HG03097 (cell line): ENCODE measurements around the gene LCN2.
"Not testable (repeated sequence)": the region's sequence is repeated elsewhere in the genome, so short reads cannot be mapped to it uniquely, and the experiment has no call there.

Experiments used
- ATAC-seq: cut with Tn5 transposase; IDR thresholded peaks from one replicate; pipeline ENCODE4 v1.9.1; 2021; ENCODE audit not compliant: unreplicated experiment, low FRiP score

The LCN2 gene

DNA sequence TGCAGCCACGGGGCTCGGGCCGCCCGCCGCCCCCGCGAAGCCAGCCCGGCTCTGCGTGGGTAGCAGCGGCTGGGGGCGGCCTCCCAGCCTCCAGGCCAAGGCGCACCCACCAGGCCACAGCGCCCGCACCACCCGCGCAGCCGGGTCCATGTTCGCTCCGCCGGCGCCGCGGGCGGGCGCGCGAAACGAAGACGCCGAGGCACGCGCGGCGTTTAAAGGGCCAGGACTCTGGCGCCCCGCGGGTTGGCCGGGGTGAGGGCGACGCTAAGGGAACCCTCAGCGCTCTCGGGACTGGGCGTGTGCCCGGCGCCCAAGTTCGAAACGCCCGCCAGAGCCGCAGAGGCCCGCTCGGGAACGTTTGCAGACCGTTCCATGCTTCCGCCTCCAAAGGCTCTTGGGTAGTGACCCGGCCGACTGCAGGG is 21.7 kb upstream of the LCN2 start, which contains the start of gene PTGES2:
PTGES2 (minus strand) TSS at position 162 of the 422 bp plus-strand sequence; CDS start at position 150, 12 bp downstream.
- peak; percentile 45 for ATAC-seq

- peak; percentile 55 for ATAC-seq
Observed at GRCh38 chr9:128127990-128128835, 21.0 kb upstream of the LCN2 start.

DNA sequence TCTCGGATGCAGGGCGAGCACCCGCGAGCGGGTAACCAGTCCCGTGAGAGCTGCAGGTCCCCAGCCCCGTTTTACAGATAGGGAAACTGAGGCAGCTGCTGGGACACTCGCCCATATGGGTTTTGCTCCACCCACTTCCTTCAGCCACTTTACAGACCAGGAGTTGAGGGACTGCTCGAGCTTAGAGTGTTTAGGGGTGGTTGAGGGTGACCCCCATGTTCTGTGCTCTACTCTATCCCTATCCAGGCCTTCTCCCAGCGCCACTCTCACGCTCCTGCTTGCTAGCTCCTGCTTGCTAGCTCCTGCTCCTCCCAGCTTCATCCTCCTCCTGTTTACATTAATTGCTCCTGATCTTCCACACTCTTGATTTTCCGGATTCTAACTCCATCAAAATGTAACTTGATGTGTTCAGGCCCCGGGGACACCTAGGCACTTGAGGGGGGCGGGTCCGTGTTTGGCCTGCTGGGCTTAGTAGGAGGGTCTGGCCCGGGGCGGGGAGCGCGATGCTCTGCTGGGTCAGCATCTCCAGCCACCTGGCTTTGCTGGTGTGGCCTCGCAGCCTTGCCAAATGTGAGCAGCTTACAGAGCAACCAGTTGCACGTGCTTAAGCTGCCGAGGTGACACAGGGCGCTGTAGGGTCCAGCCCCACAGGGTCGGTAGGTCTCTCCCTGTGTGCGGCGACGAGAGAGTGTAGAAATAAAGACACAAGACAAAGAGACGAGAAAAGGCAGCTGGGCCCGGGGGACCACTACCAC is 20.2 kb upstream of the LCN2 start:
- no peak for ATAC-seq

- ATAC-seq, result not testable (repeated sequence)
Observed at GRCh38 chr9:128129976-128130590, 19.2 kb upstream of the LCN2 start.

GRCh38 chr9:128130651-128131050 is 18.6 kb upstream of the LCN2 start:
- ATAC-seq, result not testable (repeated sequence)

DNA sequence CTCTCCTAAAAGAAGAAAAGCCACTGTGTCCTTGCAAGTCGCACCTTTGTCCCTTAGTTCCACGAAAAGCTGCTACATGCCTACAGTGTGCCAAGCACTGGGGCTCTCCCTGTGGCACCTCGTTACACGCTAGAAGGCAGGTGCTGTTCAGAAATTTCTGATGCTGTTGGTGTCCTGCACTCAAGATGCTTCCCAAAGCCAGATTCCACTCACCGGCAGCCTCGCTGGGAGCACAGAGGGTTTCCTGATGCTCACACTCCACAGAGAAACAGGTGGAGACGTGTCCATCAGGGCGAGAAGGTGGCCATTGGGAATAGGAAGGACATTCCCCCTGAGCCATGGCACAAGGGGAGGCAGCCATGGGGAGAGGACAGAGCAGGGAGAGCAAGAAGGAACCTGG is 17.9 kb upstream of the LCN2 start:
- not testable (repeated sequence) for ATAC-seq

GRCh38 chr9:128132139-128132538 is 17.1 kb upstream of the LCN2 start:
- ATAC-seq, result not testable (repeated sequence)

DNA sequence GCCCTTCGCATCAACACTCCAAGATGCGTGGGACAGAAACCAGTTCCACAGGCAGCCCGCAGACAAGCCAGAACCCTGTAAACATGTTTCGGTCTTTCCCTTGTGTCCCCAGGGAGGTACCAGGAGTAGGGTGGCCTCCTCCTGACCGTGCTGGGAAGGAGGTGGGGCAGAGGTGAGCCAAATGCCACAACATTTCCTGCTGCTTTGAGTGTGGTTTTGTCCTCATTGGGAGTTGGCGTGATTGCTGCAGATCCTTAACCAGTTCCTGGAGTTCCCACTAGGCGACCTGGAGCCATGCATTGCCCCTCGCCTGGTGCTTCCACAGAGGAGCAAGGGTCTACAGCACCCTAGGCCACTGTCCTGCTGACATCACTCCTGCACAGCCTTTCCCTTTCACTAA is 13.7 kb upstream of the LCN2 start:
- ATAC-seq, result not testable (repeated sequence)

- ATAC-seq, result no peak
Observed at GRCh38 chr9:128136816-128137793, 12.1 kb upstream of the LCN2 start.

DNA sequence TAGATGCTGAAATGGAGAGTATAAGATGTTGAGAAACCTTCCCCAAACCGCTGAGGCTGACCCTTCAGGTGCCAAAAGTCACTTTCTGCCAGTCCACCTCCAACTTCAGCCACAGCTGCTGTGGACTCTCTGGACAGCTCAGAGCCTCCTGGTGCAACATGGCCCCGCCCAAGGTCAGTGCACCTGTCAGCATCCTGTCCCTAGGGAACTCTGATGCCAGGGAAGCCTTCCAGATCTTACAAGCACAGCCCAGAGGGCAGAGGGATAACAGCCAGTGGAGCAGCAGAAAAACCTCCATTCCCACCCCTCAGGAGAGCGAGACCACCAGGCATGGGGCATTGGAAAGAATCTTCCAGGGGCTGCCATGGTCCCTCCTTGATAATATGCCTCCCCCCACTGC is 11.3 kb upstream of the LCN2 start:
- no peak for ATAC-seq

- ATAC-seq, result no peak
Observed at GRCh38 chr9:128139621-128140020, 9.6 kb upstream of the LCN2 start.

DNA sequence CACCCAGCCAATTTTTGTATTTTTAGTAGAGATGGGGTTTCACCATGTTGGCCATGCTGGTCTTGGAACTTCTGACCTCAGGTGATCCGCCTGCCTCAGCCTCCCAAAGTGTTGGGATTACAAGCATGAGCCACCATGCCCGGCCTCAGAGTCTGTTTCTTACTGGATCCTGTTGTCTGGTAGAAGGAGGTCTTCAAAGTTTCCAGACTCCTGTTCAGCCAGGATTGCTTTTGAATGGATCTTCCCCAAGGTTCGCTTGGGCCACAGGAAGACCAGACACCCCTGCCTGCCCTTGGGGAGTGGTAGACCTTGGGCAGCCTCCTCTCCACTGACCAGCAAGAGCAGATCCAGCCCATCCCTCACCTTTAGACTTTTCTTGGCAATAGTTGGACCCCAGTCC is 7.6 kb upstream of the LCN2 start:
- ATAC-seq, result no peak

DNA sequence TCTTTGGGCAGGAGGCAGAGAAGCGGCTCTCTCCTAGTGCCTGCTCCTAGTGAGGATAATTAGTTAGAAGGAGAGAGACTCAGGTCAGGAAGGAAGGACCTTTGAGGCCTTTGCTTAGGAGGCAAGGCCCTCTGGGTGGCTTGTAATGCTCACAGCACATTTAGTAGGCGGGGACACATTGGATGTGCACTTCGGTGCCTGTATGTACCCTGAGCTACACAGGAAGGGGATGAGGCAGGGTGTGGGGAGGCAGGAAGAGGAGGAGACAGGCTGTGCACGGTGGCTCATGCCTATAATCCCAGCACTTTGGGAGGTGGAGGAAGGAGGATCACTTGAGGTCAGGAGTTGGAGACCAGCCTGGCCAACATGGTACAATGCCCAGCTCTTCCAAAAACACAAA is 7.2 kb upstream of the LCN2 start:
- ATAC-seq, result no peak

DNA sequence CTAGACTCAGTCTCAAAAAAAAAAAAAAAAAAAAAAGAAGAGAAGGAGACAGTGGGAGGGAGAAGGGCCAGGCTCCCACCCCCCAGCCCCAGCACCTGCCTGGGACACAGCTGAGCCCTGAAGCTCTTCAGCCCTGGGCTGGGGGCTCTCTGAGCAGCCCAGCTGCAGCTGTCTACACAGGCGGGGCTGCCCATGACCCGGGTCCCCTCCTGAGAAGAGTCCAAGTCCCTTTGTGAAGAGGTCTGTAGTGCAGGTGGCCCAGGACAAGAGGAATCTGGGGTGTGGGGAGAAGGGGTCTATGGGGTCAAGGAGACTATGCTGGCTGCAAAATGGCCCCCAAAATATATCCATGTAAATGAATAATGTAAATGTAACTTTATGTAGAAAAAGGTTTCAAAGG is 6.7 kb upstream of the LCN2 start:
- no peak for ATAC-seq

- no peak for ATAC-seq
Observed at GRCh38 chr9:128143525-128144238, 5.6 kb upstream of the LCN2 start.

DNA sequence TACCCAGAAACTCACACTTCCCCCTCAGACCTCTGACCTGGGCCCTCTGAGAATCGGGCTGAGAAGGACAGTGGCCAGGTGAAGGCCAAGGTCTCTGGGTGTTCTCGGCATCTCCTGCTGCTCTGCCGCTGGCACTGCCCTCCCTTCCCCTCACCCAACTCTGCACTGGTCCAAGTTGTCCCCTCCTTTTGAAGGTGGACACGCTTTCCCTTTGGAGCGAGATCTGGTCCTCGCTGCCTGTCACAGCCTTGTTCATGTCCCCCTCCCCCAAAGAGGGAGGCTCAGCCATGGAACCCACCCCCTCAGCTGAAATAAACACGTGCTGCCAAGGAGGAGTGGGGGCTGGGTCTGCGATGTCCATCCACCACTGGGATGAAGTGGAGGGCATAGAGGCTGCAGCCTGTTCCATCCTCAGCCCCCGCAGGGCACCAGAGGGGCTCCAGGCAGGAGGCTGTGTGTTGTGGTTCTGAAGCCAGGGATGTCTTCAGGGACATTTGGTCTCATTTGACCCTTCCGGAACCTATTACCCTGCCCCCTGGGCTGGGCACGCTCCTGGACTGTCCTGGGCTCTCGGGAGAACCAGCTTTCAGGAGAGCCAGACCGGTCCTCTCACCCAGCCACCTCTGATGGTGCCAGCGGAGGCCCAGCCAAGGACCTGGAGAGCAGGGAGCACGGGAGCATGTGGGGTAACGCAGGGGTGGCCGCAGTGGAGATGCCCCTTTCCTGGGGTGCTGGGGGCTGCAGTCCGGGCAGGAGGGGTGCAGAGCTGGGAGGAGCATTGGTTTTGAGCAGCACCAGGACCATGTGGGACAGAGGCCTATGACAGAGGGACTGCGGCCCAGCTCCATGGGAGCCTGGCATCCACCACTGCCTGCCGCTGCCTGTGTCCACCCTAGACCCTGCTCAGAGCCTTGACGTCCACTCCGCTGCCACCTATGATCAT is 4.7 kb upstream of the LCN2 start:
- no peak for ATAC-seq

DNA sequence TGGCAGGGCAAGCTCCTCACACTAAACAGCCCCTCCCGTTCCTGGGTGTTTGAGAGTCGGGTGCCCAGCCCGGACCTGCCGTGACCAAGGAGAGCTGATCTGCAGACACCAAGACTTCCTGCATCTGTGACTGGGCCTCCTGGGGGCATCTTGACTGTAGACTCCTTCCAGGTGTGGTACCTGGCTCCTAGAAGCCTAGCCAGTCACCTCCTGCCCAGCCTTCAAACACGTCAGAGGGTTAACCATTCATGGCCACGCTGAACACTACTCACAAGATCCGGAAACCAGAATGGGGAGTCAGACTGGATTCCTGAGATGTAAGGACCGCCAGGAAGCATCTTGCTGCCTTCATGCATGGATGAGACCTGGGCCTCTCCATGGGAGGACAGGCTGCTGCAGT is 3.7 kb upstream of the LCN2 start:
- no peak for ATAC-seq

DNA sequence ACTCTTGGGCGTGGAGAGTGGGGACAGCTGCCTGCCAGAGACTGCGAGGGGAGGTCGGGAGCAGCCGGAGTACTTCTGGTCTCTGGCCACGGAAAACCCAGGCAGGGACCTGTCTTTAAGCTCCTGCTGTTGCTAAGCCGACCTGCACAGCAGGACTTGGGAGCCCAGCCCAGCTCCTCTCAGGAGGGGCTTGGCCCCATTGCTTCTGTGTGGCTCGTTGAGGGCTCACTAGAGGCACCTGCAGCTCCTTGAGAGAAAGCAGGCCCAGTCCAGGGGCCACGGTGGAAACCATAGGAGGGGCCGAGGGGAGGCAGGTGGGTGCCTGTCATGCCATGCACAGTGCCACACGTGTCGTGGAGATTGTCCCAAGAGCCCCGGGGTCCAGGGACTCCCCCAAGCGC is 3.3 kb upstream of the LCN2 start:
- ATAC-seq, result no peak
